ENCODE data around the gene FAM89B.

GRCh38 chr11:65593518-65594414 lies 21.4 kb downstream of the FAM89B start:
- TF ChIP-seq, protein P1, sequence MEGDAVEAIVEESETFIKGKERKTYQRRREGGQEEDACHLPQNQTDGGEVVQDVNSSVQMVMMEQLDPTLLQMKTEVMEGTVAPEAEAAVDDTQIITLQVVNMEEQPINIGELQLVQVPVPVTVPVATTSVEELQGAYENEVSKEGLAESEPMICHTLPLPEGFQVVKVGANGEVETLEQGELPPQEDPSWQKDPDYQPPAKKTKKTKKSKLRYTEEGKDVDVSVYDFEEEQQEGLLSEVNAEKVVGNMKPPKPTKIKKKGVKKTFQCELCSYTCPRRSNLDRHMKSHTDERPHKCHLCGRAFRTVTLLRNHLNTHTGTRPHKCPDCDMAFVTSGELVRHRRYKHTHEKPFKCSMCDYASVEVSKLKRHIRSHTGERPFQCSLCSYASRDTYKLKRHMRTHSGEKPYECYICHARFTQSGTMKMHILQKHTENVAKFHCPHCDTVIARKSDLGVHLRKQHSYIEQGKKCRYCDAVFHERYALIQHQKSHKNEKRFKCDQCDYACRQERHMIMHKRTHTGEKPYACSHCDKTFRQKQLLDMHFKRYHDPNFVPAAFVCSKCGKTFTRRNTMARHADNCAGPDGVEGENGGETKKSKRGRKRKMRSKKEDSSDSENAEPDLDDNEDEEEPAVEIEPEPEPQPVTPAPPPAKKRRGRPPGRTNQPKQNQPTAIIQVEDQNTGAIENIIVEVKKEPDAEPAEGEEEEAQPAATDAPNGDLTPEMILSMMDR (IDR thresholded peaks at IDR 0.05): peak; percentile 65 to 91 (median 75)
- TF ChIP-seq POLR2A (IDR thresholded peaks at IDR 0.05) (no peak), EP300 (IDR thresholded peaks at IDR 0.05) (peak in 1 of 2 donors; percentile 51)

Data from tibial nerve (tissue), 4 donors.